ENCODE results near the gene FCER2. TPM values are rescaled to one million over a fixed set of nuclear protein-coding genes. Genes with fewer than 3 reads are reported as not detected.

FCER2 gene
- total RNA-seq, 3 donors from 2014 or later = 0.26 to 0.44 (median 0.29) TPM

GRCh38 chr19:7740682-7741054 lies 38.7 kb upstream of the FCER2 start:
- no peak overlapping the region for H3K4me3 ChIP-seq
- intact Hi-C loops (cut with DNase I, micrococcal nuclease) = no loop called here
- TF ChIP-seq CTCF (IDR thresholded peaks at IDR 0.05) = no peak
- no peak for ATAC-seq
- no peaks in the 10 kb centered on the region for H3K36me3 ChIP-seq (ENCODE audit: low read depth)
- H3K4me1 ChIP-seq (ENCODE audit: low read depth) = no peaks in the 10 kb centered on the region
- DNase-seq = no peak
- no peaks in the 10 kb centered on the region for H3K9me3 ChIP-seq

GRCh38 chr19:7739801-7740681 lies 38.1 kb upstream of the FCER2 start:
- Histone ChIP-seq H3K4me3 (no peak overlapping the region), H3K36me3 (ENCODE audit: low read depth) (no peaks in the 10 kb centered on the region), H3K9me3 (no peaks in the 10 kb centered on the region), H3K4me1 (ENCODE audit: low read depth) (no peaks in the 10 kb centered on the region)
- ATAC-seq = no peak
- intact Hi-C loops (cut with DNase I, micrococcal nuclease) = no loop called here
- DNase-seq = no peak
- no peak for TF ChIP-seq CTCF (IDR thresholded peaks at IDR 0.05)

GRCh38 chr19:7739211-7739755 lies 37.4 kb upstream of the FCER2 start:
- no peaks in the 10 kb centered on the region for H3K9me3 ChIP-seq
- H3K36me3 ChIP-seq (ENCODE audit: low read depth) = no peaks in the 10 kb centered on the region
- DNase-seq = no peak
- intact Hi-C loops (cut with DNase I, micrococcal nuclease) = no loop called here
- no peaks in the 10 kb centered on the region for H3K4me1 ChIP-seq (ENCODE audit: low read depth)
- H3K4me3 ChIP-seq = no peak overlapping the region
- no peak for ATAC-seq
- TF ChIP-seq CTCF (IDR thresholded peaks at IDR 0.05) = no peak

GRCh38 chr19:7738023-7738422 lies 36.1 kb upstream of the FCER2 start:
- Histone ChIP-seq H3K4me3 (no peak overlapping the region), H3K36me3 (ENCODE audit: low read depth) (no peaks in the 10 kb centered on the region), H3K9me3 (no peaks in the 10 kb centered on the region), H3K4me1 (ENCODE audit: low read depth) (no peaks in the 10 kb centered on the region)
- DNase-seq = no peak
- ATAC-seq = no peak
- TF ChIP-seq CTCF (IDR thresholded peaks at IDR 0.05) = no peak
- intact Hi-C loops (cut with DNase I, micrococcal nuclease) = no loop called here

- DNase-seq = no peak
- H3K4me3 ChIP-seq = no peak overlapping the region
- no peak for ATAC-seq
- intact Hi-C loops (cut with DNase I, micrococcal nuclease) = no loop called here
- H3K4me1 ChIP-seq (ENCODE audit: low read depth) = no peaks in the 10 kb centered on the region
- no peaks in the 10 kb centered on the region for H3K36me3 ChIP-seq (ENCODE audit: low read depth)
- no peak for TF ChIP-seq CTCF (IDR thresholded peaks at IDR 0.05)
- H3K9me3 ChIP-seq = no peaks in the 10 kb centered on the region
These were observed 35.3 kb upstream of the FCER2 start for GRCh38 chr19:7737215-7737614.
